Kasumi-1 (cell line): ENCODE measurements around the gene CACNA1D.

Source experiments
- DNase-seq, 2 experiments: peaks; one replicate each; lab custom pipeline; 2025; lab: John Stamatoyannopoulos, UW

The CACNA1D gene

DNA sequence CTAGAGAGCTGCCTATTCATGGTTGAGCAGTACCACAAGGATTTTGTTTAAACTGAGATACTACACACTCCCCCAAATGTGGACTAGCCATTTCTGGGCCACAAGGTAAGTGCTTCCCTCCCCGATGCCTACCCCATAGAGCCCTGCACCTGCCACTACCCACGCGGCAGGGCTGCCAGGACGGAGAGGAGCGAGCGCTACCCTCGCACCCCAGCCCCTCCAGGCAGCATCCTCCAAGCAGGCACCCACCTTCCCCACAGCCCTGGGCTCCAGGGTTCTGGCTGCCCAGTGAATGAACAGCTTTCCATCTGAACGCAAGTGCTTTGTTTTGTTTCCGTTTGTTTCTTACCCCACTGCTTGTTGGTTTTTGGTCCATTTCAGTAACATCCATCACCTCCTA lies 292.6 kb downstream of the CACNA1D start:
- no peak for DNase-seq

DNA sequence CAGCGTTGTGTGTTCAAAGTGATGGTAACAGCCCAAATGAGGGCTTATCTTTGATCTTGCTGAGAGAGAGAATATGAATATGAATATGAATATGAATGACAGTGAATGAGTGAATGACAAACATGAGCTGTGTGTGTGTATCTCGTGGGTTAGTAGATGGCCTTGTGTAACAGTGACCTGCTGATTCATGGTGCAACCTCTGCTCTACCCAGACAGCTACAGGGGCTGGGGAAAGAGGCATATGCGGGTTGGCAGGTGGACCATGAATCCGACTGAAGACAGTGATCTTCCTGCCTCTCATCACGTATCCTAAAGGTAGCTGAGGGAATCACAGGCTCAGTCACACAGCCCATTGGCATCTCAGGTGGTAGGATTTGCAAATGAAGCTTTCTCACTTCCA lies 293.6 kb downstream of the CACNA1D start:
- no peak for DNase-seq

DNA sequence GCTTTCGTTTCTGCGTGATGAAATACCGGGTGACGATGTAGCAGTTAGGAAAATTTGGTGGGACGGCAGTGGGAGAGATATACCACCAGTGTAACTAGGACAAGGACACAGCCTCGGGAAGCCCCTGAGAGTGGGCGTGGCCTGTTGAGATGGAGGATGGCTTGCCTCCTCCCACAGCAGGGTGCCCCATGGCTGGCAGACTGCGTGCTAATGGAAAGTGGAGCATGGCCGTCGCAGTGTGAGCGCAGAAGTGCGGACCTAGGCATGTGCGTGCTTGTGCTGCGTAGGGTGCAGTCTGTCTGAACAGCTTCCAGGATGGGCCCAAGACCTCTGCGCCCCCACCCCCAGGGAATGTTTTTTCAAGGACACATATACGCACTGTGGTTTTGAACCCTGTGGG lies 295.0 kb downstream of the CACNA1D start:
- DNase-seq, result no peak

DNA sequence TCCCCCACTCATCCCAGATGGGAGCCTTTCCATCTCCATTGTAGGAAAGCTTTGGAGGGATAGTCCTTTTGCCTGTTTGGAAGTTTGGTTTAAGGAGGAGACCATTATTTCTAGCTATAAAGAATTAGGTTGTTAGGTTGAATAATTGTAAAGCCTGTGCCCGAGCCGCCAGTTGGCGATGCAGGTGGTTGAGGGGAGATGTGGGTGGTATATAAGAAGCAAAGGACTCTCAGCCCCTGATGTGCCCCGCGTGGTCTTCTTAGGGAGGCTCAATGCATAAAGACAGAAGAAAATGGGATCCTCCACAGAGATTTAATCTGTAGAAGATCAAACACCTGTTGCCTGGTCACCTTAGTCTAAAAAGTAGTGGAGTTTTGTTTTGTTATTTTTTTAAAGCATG lies 296.1 kb downstream of the CACNA1D start:
- DNase-seq, result no peak

DNA sequence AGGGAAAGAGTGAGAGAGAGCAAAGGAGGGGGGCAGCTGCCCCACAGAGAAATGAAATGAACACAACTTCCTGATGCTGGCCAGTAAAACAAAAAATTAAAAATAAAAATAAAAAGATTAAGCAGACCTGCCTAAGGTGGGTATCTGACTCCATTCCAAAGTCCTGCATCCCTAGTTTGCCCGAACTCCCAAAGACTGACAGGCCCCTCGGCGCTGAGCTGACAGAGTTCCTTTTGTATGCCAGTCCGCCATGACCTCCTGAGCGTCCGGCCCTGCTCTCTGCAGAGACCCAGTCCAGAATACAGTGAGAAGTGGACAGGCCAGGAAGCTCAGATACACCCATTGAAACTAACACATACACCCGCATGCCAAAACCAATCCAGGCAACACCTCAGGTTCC lies 296.9 kb downstream of the CACNA1D start:
- DNase-seq, result no peak

DNA sequence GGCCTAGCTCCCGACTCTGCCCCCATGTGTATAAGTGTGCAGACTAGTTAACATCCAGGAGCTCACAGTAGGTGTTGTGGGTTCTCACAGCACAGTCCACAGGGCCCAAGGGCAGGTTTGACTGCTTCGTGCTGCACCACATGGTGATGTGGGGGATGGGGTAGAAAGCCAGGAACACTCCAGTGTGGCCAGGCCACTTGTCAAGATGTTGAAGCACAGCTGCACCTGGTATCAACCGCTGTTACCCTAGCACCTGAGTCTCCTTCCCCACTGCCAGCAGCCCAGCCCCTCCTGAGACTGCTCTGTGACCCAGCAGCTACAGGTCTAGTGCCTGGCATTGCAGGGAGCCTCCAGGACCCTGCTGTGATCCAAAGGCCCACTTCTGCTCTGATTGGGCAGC lies 298.5 kb downstream of the CACNA1D start:
- DNase-seq, result no peak

DNA sequence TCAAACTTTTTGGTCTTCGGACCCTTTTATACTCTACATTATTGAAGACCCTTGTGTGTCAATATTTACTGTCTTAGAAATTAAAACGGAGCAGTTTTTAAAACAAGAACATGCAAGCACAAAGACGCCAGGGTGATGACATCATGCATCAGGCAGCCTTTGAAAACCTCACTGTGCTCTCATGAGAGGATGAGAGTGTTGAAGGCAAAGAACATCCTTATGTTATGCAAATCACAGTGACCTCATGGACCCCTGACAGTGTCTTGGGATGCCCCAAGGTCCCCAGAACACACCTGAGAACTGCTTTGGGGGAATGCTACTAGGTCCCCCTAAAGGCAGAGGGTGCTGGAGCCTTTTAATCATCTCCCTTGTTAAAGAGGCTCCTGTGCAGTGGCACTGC lies 300.2 kb downstream of the CACNA1D start:
- DNase-seq, result no peak

DNA sequence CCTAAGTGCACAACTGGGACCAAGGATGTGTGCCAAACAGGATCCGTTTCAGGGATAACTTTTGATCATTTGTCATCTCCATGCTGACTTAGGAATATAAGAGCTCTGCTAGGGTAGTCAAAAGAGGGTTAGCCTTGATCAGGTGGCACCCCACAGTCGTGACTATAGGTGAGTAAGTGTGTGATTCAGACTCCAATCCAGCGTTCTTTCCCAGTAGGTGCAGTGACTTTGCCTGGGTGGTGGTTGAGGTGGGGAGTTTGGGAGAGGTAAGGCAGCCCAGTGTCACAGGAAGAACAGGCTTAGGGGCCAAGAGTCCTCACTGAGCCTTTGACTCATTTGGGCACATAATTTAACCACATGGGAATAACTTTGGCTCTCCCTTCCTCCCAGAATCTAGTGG lies 300.8 kb downstream of the CACNA1D start:
- DNase-seq, result no peak

DNA sequence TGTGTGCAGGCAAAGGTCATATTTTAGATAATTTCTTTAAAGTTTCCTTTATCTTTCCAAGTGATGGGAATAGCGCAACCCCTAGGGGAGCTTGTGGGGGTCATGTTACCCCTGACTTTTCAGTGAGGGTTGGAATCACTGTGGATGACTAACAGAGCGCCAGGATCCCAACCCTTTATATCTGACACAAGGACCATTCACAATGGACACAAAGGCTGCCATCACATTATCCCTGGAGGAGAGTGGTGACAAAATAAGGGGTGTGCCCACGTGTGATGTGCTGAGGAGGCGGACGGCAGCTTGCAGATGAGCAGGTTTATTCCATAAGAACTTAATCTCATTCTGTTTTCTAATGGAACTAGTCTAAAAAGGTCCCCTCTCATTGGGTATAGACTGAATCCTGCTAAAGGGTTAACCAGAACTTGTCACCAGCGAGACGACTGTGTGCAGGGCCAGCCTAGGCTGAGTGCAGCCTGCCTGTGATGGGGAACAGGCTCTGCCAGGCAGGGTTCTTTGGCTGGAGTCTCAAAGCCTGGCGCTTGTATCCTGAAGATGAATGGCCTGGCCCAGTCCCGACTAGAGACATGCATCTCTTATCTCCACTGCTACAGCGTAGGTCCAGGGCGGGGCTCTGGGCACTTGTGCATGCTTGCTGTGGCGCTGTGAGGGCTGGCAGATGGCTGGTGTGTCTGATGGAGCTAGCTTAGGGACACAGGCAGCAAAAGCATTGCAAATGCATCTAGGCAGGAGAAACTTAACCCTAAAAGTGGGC lies 301.6 kb downstream of the CACNA1D start:
- no peak for DNase-seq

DNA sequence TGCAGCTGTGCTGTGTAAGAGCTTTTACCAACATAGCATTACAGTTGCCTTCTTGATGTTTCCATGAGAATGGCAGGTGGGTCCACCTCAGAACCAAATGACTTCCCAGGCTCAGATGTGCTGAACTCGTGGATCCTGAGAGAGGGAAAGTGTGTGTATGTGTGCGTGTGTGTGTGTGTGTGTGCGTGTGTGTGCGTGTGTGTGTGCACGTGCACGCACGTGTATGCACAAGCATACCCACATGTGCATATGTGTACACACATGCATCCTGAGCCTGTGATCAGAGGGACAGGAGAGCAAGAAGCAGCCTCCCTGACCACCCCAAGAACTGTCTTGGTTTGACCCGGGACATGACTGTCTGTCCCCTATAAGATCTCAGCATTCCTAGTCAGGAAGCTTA lies 303.7 kb downstream of the CACNA1D start:
- DNase-seq, result no peak

DNA sequence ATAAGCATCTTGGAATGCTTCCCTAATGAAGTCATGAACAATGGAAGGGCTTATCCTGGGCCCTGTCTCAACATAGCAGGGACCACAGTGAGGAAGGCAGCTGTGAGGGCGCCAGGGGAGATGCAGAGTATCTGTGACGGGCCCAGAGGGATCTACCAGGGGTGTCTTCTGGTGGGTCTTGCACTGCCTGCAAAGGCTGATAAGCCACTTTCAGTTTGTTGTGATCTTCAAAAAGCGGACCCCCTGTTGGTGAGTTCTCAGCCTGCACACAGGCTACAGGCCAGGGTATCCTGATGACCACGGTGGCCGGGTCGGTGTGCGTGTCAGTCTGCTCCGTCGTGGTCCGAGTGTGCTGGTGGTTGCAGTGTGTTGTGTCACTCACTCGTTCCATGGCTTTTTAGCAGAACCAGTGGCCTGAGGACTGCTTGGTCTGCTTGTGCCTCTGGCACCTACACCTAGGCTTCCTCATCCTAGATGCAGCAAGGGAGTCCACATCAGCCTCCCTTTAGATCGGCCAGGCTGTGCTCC lies 305.0 kb downstream of the CACNA1D start:
- no peak for DNase-seq

DNA sequence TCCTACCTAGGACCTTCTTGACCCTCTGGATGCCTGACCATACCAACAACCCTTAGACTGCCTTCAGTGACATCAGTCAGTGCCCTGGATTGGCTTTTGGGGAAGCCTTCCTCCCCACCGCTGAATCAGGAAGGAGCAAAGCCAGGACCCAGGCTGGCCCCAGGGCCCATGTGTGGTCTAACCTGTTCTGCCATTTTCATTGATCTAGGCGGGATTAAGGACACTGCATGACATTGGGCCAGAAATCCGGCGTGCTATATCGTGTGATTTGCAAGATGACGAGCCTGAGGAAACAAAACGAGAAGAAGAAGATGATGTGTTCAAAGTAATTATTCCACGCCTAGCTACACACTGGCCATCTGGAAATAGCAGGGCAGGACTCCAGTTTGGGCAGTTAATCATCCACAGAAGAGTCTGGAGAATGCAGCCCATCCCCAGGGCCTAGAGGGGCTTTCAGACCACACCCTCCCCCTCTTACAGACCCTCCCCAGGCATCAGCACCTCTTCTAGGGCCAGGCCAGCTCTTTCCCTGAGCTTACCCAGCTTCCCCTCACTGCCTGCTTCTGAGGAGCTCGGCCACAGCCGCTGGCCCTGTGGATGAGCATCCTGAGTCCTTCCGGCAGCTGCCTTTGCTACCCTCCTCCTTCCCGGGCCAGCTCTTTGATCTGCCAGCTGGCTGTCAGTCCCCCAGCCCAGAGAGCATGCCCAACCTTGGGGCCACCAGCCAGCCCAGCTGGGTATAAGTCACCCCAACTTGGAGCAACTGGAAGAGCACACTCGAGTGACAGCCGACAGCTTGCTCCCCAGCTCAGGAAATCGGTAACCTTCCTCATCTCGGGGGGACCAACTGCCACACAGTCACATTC lies 305.9 kb downstream of the CACNA1D start:
- no peak for DNase-seq

DNA sequence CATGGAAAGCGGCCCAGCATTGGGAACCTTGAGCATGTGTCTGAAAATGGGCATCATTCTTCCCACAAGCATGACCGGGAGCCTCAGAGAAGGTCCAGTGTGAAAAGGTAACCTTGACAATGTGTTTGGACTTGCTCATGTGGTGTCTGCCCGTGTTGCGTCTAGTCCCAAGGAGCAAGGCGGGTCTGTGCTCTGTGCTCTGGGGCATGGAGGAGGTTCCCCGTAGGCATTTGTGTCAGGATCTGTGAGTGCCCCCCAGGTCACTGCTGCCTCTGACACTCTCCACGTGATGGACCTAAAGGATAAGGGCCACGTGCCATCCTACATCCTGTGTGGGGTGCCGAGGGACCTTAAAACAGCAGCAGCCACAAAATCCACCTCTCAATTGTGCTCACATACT lies 306.9 kb downstream of the CACNA1D start:
- no peak for DNase-seq

DNA sequence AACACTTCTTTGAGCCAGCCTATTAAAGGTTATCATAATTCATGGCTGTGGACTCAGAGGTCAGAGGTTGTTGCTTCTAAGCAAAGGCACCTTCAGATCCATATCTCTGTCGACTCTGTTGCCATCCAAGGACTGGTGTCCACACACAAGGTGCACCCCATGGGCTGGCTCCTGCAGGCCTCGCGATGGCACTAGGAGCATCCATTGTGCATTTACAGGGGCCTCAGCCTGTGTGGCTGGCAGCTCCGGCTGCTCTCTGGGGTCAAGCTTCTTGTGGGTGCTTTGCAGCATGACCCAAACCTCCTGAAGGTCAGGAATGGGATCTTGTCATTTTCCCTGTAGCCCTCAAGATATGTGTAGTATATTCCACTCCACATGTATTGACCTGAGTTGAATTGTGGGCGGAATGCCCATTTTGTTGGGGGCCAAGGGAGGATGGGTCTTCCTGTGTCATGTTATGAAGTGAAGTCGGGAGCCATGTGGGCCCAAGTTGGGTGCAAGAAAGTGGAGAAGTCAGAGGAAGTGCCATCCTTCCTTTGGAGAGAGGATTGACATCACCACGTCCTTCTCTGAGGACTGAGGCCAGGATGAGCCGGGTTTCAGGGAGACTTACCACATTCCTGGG lies 308.0 kb downstream of the CACNA1D start:
- no peak for DNase-seq

DNA sequence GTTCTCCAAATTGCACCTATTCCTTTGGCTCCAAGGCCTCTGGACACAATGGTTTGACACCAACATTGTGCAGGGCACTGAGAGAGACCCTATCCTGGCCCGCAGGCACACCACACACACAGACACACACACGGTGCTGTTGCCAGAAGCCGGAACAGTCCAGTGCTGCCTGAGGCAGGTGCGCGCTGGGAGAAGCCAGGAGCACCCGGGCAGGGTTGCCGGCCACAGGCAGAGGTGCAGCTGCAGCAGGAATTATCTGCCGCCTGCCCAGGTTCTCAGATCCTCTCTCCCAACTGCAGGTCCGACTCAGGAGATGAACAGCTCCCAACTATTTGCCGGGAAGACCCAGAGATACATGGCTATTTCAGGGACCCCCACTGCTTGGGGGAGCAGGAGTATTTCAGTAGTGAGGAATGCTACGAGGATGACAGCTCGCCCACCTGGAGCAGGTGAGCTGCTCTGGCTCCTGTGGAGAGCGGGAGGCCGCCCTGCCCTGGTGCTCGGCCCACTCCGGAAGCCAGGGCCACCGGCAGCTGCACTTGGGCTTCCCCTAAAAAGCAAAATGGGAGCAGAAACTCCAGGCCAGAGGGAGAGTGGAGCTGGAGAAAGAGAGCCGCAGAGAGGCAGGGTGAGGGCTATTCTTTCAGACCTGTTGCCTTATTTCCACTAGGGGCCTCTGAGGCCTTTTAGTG lies 308.9 kb downstream of the CACNA1D start:
- DNase-seq, result no peak

DNA sequence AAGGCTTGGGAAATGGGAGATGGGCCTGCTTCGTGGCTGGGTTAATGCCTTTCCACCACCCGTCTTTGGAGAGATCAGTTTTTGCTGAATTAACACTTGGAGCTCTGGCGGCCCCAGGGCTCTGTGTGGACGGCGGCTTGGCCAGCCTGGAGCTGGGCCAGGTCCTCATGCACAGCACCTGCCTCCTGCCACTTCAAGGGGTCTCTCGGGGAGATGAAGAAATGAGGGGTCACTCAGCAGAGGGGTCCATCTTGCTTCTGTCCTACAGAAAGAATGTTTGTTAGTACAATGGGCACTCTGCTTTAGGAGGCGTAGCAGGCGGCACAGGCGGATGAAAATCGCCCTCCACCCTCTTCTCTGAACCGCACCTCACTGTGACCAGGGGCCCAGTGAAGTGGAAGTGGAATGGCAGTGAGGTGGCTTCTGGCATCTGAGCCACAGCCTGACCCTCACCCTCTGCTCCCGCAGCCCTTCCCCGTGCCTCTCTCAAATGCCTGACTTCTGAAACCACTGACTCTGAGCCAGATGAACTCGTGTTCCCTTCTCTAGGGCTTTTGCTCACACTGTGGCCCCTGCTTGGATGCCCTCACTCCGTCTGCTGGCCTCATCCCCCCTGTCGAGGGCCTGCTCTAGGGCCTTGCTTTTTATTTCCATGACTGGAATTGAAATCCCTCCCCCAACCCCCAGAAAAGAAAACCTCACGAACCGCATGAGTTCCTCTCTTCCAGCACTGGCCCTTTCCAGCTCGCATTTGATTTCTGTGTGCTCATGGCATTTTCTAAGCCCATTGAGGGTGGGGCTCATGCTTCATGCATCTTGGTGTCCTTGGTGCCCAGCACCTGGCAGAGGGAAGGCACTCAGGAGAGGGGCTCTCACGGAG lies 309.6 kb downstream of the CACNA1D start:
- DNase-seq, result no peak

DNA sequence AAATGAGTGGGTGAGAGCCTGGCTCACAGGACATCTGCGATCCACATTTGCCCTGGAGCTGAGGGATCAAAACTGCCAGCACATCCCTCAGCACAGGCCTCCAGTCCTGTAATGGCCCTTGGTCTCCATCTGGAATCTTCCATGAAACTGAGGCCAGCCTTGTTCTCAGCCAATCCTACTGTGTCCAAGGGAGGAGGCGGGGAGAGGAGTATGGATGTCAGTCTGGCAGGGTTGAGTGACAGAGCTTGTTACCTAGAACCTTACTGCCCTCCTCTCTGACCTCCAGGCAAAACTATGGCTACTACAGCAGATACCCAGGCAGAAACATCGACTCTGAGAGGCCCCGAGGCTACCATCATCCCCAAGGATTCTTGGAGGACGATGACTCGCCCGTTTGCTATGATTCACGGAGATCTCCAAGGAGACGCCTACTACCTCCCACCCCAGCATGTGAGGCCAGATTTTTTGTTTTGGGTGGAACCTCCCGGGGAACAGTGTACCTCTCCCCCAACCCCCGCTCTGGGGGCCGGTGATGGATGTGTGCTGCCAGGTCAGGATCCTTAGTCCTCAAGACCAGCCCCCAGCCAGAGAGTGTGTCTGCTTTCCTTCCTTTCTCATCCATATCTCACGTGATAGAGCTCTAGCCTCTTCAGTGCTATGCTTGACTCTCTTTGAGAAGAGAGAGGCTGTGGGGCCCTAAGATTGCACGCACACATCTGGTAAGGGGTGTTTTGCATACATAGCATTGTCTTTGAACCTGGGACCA lies 310.5 kb downstream of the CACNA1D start:
- DNase-seq, result no peak

DNA sequence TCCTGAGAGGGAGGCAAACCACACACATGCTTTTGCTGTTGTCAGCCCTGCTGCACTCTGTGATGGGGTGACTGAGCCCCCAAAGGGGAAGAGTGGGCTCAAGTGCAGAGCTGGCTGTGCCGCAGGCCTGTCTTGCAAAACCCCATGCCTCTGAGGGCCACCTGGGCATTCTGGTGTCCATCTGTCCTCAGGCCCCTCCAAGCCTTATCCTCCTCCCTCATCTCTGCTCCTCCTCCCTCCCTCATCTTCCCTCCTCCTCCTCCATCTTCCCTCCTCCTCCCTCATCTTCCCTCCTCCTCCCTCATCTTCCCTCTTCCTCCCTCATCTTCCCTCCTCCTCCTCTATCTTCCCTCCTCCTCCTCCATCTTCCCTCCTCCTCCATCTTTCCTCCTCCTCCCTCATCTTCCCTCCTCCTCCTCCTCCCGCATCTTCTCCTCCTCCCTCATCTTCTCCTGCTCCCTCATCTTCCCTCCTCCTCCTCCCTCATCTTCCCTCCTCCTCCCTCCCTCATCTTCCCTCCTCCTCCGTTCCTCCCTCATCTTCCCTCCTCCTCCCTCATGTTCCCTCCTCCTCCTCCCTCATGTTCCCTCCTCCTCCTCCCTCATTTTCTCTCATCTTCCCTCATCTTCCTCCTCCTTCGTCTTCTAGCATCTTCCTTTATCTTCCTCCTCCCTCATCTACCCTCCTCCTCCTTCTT lies 311.2 kb downstream of the CACNA1D start:
- DNase-seq, result no peak
